Keratinocyte (primary cell): ENCODE data around the gene PJA2. TPM values are rescaled to one million over a fixed set of nuclear protein-coding genes. Genes with fewer than 3 reads are reported as not detected.

Source experiments
- DNase-seq: peaks from one replicate; pipeline ENCODE4 v3.0.0-alpha.2; 2011; ENCODE audit warnings: low read depth, missing footprints, low spot score
- FAIRE-seq: peaks from 2 replicates; lab custom pipeline; 2011; peaks lifted over from hg19 to GRCh38; lab: Jason Lieb, UNC
- H2AFZ ChIP-seq: 2 replicates; pipeline ENCODE4 v1.6.0; 2012; ENCODE audit warnings: low read length, control low read depth, inconsistent platforms; ENCODE audit not compliant: control insufficient read depth
- H3K27ac ChIP-seq: 2 replicates; pipeline ENCODE4 v1.5.1; 2011; ENCODE audit warnings: low read length; ENCODE audit not compliant: control insufficient read depth, insufficient read depth
- H3K27me3 ChIP-seq: 3 replicates; pipeline ENCODE4 v1.6.0; 2011; ENCODE audit warnings: low read length; ENCODE audit not compliant: control insufficient read depth, insufficient read depth; ENCODE audit errors: extremely low read depth
- H3K36me3 ChIP-seq, 2 experiments: 2 replicates in 1 of 2; 3 replicates in 1 of 2; pipeline ENCODE4 v1.5.1; 2011; ENCODE audit warnings: low read length in 2 of 2, mild to moderate bottlenecking in 1 of 2; ENCODE audit not compliant: control insufficient read depth in 2 of 2, insufficient read depth in 2 of 2; ENCODE audit errors: extremely low read depth in 1 of 2
- H3K4me1 ChIP-seq: 3 replicates; pipeline ENCODE4 v1.5.1; 2011; ENCODE audit warnings: low read length; ENCODE audit not compliant: control insufficient read depth, insufficient read depth; ENCODE audit errors: extremely low read depth
- H3K4me2 ChIP-seq: 3 replicates; pipeline ENCODE4 v1.6.0; 2011; ENCODE audit warnings: low read depth, low read length; ENCODE audit not compliant: control insufficient read depth, insufficient read depth; ENCODE audit errors: extremely low read depth
- H3K4me3 ChIP-seq, 3 experiments: fragments of 200-600 bp in 1 of 3; sonication (generic) in 1 of 3; 2 replicates in 2 of 3; 3 replicates in 1 of 3; pipeline ENCODE4 v1.5.1; 2011 to 2016; ENCODE audit warnings: low read length in 3 of 3, mild to moderate bottlenecking in 3 of 3, control low read depth in 2 of 3, inconsistent platforms in 1 of 3, low read depth in 1 of 3, mixed read lengths in 1 of 3, mixed run types in 1 of 3, moderate library complexity in 1 of 3; ENCODE audit not compliant: control insufficient read depth in 2 of 3, insufficient read depth in 2 of 3; ENCODE audit errors: extremely low read depth in 1 of 3
- H3K79me2 ChIP-seq: 2 replicates; pipeline ENCODE4 v1.6.0; 2012; ENCODE audit warnings: low read length; ENCODE audit not compliant: control insufficient read depth, insufficient read depth
- H3K9ac ChIP-seq: 3 replicates; pipeline ENCODE4 v1.6.0; 2011; ENCODE audit warnings: low read length; ENCODE audit not compliant: control insufficient read depth, insufficient read depth; ENCODE audit errors: extremely low read depth
- H3K9me1 ChIP-seq: 3 replicates; pipeline ENCODE4 v1.6.0; 2011; ENCODE audit warnings: low read length; ENCODE audit not compliant: control insufficient read depth, insufficient read depth; ENCODE audit errors: extremely low read depth
- H3K9me3 ChIP-seq: 2 replicates; pipeline ENCODE4 v1.5.1; 2012; ENCODE audit warnings: low read depth, low read length; ENCODE audit not compliant: control insufficient read depth
- H4K20me1 ChIP-seq: 3 replicates; pipeline ENCODE4 v1.6.0; 2011; ENCODE audit warnings: low read length; ENCODE audit not compliant: control insufficient read depth, insufficient read depth; ENCODE audit errors: extremely low read depth
- CTCF ChIP-seq, 3 experiments: IDR thresholded peaks in 1 of 3; conservative IDR thresholded peaks in 1 of 3; optimal IDR thresholded peaks in 1 of 3; 2 replicates in 2 of 3; 3 replicates in 1 of 3; pipeline versions ENCODE3 to v1.5.1; 2011; ENCODE audit warnings: low read length in 3 of 3, mild to moderate bottlenecking in 3 of 3, moderate library complexity in 2 of 3, control low read depth in 1 of 3, inconsistent platforms in 1 of 3; ENCODE audit not compliant: insufficient read depth in 2 of 3; ENCODE audit errors: extremely low read depth in 1 of 3
- EZH2 ChIP-seq: IDR thresholded peaks from one replicate; pipeline ENCODE4 v1.6.1; 2012; ENCODE audit warnings: inconsistent platforms, mild to moderate bottlenecking, low read length, moderate library complexity
- dilution Hi-C: fragments of 300-500 bp; cut with MboI; formaldehyde crosslinking; loops from one replicate; pipeline ENCODE4 v1.7.0; 2020; ENCODE audit warnings: low sequenced_read_pairs; ENCODE audit not compliant: extremely low pct_ligation_motif_present
- polyA plus RNA-seq, 5 experiments: library from polyadenylated mRNA; depleted of rRNA in 3 of 5; stranded (reverse) in 3 of 5; stranded (forward) in 1 of 5; unstranded in 1 of 5; fragments of >200 nt; gene quantifications; 1 replicate in 1 of 5; 2 replicates in 3 of 5; 3 replicates in 1 of 5; pipeline versions ENCODE4 v1.2.1 to v1.2.3, GENCODE V29; 2011 to 2012; ENCODE audit warnings: missing spikeins in 2 of 5, low read depth in 1 of 5, low replicate concordance in 1 of 5

Gene PJA2
- polyA plus RNA-seq, 1 donor (not counting 4 experiments of a cell fraction or from before 2014, with no cell fraction given) = 49.3 TPM

- Histone ChIP-seq H4K20me1 (no peaks in the 10 kb centered on the region), H3K9ac (no peak overlapping the region), H3K79me2 (no peaks in the 10 kb centered on the region), H3K9me1 (no peaks in the 10 kb centered on the region), H3K4me2 (no peak overlapping the region), H3K27ac (no peak overlapping the region), H3K9me3 (no peaks in the 10 kb centered on the region), H2AFZ (no peak overlapping the region), H3K4me1 (no peaks in the 10 kb centered on the region), H3K27me3 (no peaks in the 10 kb centered on the region), H3K36me3 (peaks cover 0 to 2% of the 10 kb centered on the region in 2 experiments), H3K4me3 (no peak overlapping the region)
- dilution Hi-C loops = no loop called here
- DNase-seq (no peak), FAIRE-seq (no peak)
- TF ChIP-seq EZH2 (no peak), CTCF (optimal IDR thresholded peaks at IDR 0.05 in 1 of 3, IDR thresholded peaks at IDR 0.05 in 1 of 3, conservative IDR thresholded peaks at IDR 0.05 in 1 of 3; ENCODE audit: extremely low read depth in 1 of 3, insufficient read depth in 2 of 3, low read length in 3 of 3) (no peak)
These were observed 69.4 kb downstream of the PJA2 start for GRCh38 chr5:109340351-109340750.

- Histone ChIP-seq H3K27ac (no peak overlapping the region), H3K9me1 (no peaks in the 10 kb centered on the region), H4K20me1 (no peaks in the 10 kb centered on the region), H3K4me1 (no peaks in the 10 kb centered on the region), H3K9me3 (no peaks in the 10 kb centered on the region), H3K4me3 (no peak overlapping the region), H2AFZ (no peak overlapping the region), H3K4me2 (no peak overlapping the region), H3K9ac (no peak overlapping the region), H3K79me2 (no peaks in the 10 kb centered on the region), H3K27me3 (no peaks in the 10 kb centered on the region), H3K36me3 (peaks cover 0 to 2% of the 10 kb centered on the region in 2 experiments)
- dilution Hi-C loops = no loop called here
- TF ChIP-seq EZH2 = no peak
- no peak for TF ChIP-seq CTCF (optimal IDR thresholded peaks at IDR 0.05 in 1 of 3, IDR thresholded peaks at IDR 0.05 in 1 of 3, conservative IDR thresholded peaks at IDR 0.05 in 1 of 3; ENCODE audit: extremely low read depth in 1 of 3, insufficient read depth in 2 of 3, low read length in 3 of 3)
- no peak for DNase-seq
- FAIRE-seq = no peak
These were observed 74.7 kb downstream of the PJA2 start for GRCh38 chr5:109335114-109335513.
